ENCODE results near the gene NOS1AP. TPM values are rescaled to one million over a fixed set of nuclear protein-coding genes. Genes with fewer than 3 reads are reported as not detected.
"Not testable (repeated sequence)": the region's sequence is repeated elsewhere in the genome, so short reads cannot be mapped to it uniquely, and the experiment has no call there.

NOS1AP gene
- polyA plus RNA-seq, 3 donors = 8.9 to 10.2 (median 9.0) TPM

GRCh38 chr1:162389021-162389818 is 319.7 kb downstream of the NOS1AP start:
- DNase-seq (ENCODE audit: low read depth in 3 of 3, low spot score in 2 of 3) = no peak

- no peak for DNase-seq (ENCODE audit: low read depth in 3 of 3, low spot score in 2 of 3)
Observed at GRCh38 chr1:162389971-162390370, 320.5 kb downstream of the NOS1AP start.

GRCh38 chr1:162390396-162391185 is 321.1 kb downstream of the NOS1AP start:
- no peak for DNase-seq (ENCODE audit: low read depth in 3 of 3, low spot score in 2 of 3)

GRCh38 chr1:162391790-162392563 is 322.5 kb downstream of the NOS1AP start:
- DNase-seq (ENCODE audit: low read depth in 3 of 3, low spot score in 2 of 3) = no peak

GRCh38 chr1:162396201-162396906 is 326.9 kb downstream of the NOS1AP start:
- no peak for DNase-seq (ENCODE audit: low read depth in 3 of 3, low spot score in 2 of 3)

GRCh38 chr1:162397039-162397448 is 327.6 kb downstream of the NOS1AP start:
- DNase-seq (ENCODE audit: low read depth in 3 of 3, low spot score in 2 of 3) = no peak

- no peak for DNase-seq (ENCODE audit: low read depth in 3 of 3, low spot score in 2 of 3)
Observed at GRCh38 chr1:162397943-162398560, 328.6 kb downstream of the NOS1AP start.

GRCh38 chr1:162398999-162399580 is 329.6 kb downstream of the NOS1AP start:
- DNase-seq (ENCODE audit: low read depth in 3 of 3, low spot score in 2 of 3) = no peak

- DNase-seq (ENCODE audit: low read depth in 3 of 3, low spot score in 2 of 3) = no peak
Observed at GRCh38 chr1:162400790-162401355, 331.4 kb downstream of the NOS1AP start.

- no peak for DNase-seq (ENCODE audit: low read depth in 3 of 3, low spot score in 2 of 3)
Observed at GRCh38 chr1:162404550-162405160, 335.2 kb downstream of the NOS1AP start.

GRCh38 chr1:162405800-162406199 is 336.3 kb downstream of the NOS1AP start:
- no peak for DNase-seq (ENCODE audit: low read depth in 3 of 3, low spot score in 2 of 3)

- no peak for DNase-seq (ENCODE audit: low read depth in 3 of 3, low spot score in 2 of 3)
Observed at GRCh38 chr1:162406811-162407210, 337.3 kb downstream of the NOS1AP start.

GRCh38 chr1:162407539-162407938 is 338.0 kb downstream of the NOS1AP start:
- no peak for DNase-seq (ENCODE audit: low read depth in 3 of 3, low spot score in 2 of 3)

- DNase-seq (ENCODE audit: low read depth in 3 of 3, low spot score in 2 of 3) = no peak
Observed at GRCh38 chr1:162412002-162412401, 342.5 kb downstream of the NOS1AP start, which contains the start of gene SH2D1B. SH2D1B (minus strand) TSS chr1:162412136; CDS start chr1:162412016, 120 bp downstream.

GRCh38 chr1:162416215-162416614 is 346.7 kb downstream of the NOS1AP start:
- no peak for DNase-seq (ENCODE audit: low read depth in 3 of 3, low spot score in 2 of 3)

- DNase-seq (ENCODE audit: low read depth in 3 of 3, low spot score in 2 of 3) = no peak
Observed at GRCh38 chr1:162416909-162417308, 347.4 kb downstream of the NOS1AP start.

GRCh38 chr1:162417650-162418049 is 348.2 kb downstream of the NOS1AP start:
- DNase-seq (ENCODE audit: low read depth in 3 of 3, low spot score in 2 of 3) = no peak

GRCh38 chr1:162418584-162418983 is 349.1 kb downstream of the NOS1AP start:
- not testable (repeated sequence) for DNase-seq (ENCODE audit: low read depth in 3 of 3, low spot score in 2 of 3)

GRCh38 chr1:162419450-162419931 is 350.0 kb downstream of the NOS1AP start:
- not testable (repeated sequence) for DNase-seq (ENCODE audit: low read depth in 3 of 3, low spot score in 2 of 3)

Measured in right renal cortex interstitium (tissue), 3 donors.